K562 (cell line): ENCODE measurements around the gene KCNQ5. TPM values are rescaled to one million over a fixed set of nuclear protein-coding genes. Genes with fewer than 3 reads are reported as not detected.

ENCODE experiments used
- ATAC-seq: fragments of 200-7000 bp; cut with Tn5 transposase; 3 replicates; pipeline ENCODE4 v1.9.1; 2020; ENCODE audit warnings: moderate library complexity
- BruUV-seq: library from RNA; stranded (reverse); fragments of 400-500 nt; replicated peaks from 2 replicates; lab custom pipeline; 2021; lab: Mats Ljungman, UMichigan
- CTCF ChIA-PET: fragments of 300-600 bp; formaldehyde crosslinking; extraction: SDS; loops from one replicate; lab custom pipeline; 2021; ENCODE audit warnings: low intra/inter-chr PET ratio; lab: Yijun Ruan, JAX
- POLR2A ChIA-PET: fragments of 300-600, 350-650 bp; sonication (Branson Sonifier 250); formaldehyde crosslinking; extraction: SDS; loops from one replicate; lab custom pipeline; 2021; ENCODE audit warnings: antibody characterized with exemption, inconsistent platforms; lab: Yijun Ruan, JAX
- DNase-seq, 4 experiments: peaks; one replicate each; pipeline versions ENCODE4 v3.0.0 to v3.0.0-alpha.2; 2011 to 2018; ENCODE audit warnings: low spot score in 3 of 4, mixed read lengths in 3 of 4; ENCODE audit errors: extremely low read depth in 1 of 4
- FAIRE-seq: peaks from 2 replicates; lab custom pipeline; 2011; peaks lifted over from hg19 to GRCh38; lab: Jason Lieb, UNC
- H2AFZ ChIP-seq: 2 replicates; pipeline ENCODE4 v1.6.0; 2011; ENCODE audit warnings: low read depth, low read length, control low read depth, inconsistent platforms
- H3K27ac ChIP-seq: fragments of 200-600 bp; 3 replicates; pipeline ENCODE4 v1.8.0; 2011; ENCODE audit warnings: low read depth, mild to moderate bottlenecking, control low read depth, inconsistent platforms, low read length, moderate library complexity, mixed read lengths; ENCODE audit errors: extremely low read depth
- H3K27me3 ChIP-seq, 2 experiments: fragments of 300-600 bp in 1 of 2; 2 replicates in 1 of 2; 3 replicates in 1 of 2; pipeline versions ENCODE4 v1.6.0 to v1.8.0; 2011; ENCODE audit warnings: inconsistent platforms in 2 of 2, low read length in 2 of 2, mild to moderate bottlenecking in 1 of 2, mixed read lengths in 1 of 2, moderate library complexity in 1 of 2; ENCODE audit not compliant: control insufficient read depth in 2 of 2, insufficient read depth in 2 of 2
- H3K36me3 ChIP-seq: fragments of 300-600 bp; 3 replicates; pipeline ENCODE4 v1.8.0; 2011; ENCODE audit warnings: mild to moderate bottlenecking, low read length, inconsistent platforms; ENCODE audit not compliant: control insufficient read depth, insufficient read depth
- H3K4me1 ChIP-seq, 2 experiments: fragments of 200-600 bp in 1 of 2; replicated peaks in 1 of 2; 2 replicates in 1 of 2; 3 replicates in 1 of 2; pipeline versions ENCODE4 v1.5.1 to v1.8.0; 2011; ENCODE audit warnings: inconsistent platforms in 2 of 2, low read length in 2 of 2, mild to moderate bottlenecking in 1 of 2, mixed read lengths in 1 of 2, moderate library complexity in 1 of 2; ENCODE audit not compliant: control insufficient read depth in 2 of 2, insufficient read depth in 2 of 2
- H3K4me2 ChIP-seq: 2 replicates; pipeline ENCODE4 v1.6.1; 2011; ENCODE audit warnings: low read length, control low read depth, inconsistent platforms, mixed read lengths; ENCODE audit not compliant: insufficient read depth
- H3K4me3 ChIP-seq: fragments of 200-600 bp; sonication (generic), shearing (Covaris generic); 2 replicates; pipeline ENCODE4 v1.5.1; 2016; ENCODE audit warnings: control low read depth, inconsistent platforms
- H3K79me2 ChIP-seq: fragments of 200-600 bp; 3 replicates; pipeline ENCODE4 v1.8.0; 2011; ENCODE audit warnings: low read length, inconsistent platforms; ENCODE audit not compliant: control insufficient read depth, insufficient read depth
- H3K9ac ChIP-seq, 2 experiments: 2 replicates each; pipeline versions ENCODE4 v1.6.0 to v1.6.1; 2011; ENCODE audit warnings: low read depth in 2 of 2, low read length in 2 of 2, control low read depth in 1 of 2, inconsistent platforms in 1 of 2, mild to moderate bottlenecking in 1 of 2, mixed read lengths in 1 of 2; ENCODE audit not compliant: insufficient read depth in 1 of 2
- H3K9me1 ChIP-seq: one replicate; pipeline ENCODE4 v1.6.0; 2011; ENCODE audit warnings: inconsistent platforms, mild to moderate bottlenecking, low read length, moderate library complexity; ENCODE audit not compliant: control insufficient read depth, insufficient read depth
- H3K9me3 ChIP-seq: replicated peaks from 2 replicates; pipeline ENCODE4 v1.5.1; 2011; ENCODE audit warnings: low read depth, low read length, inconsistent platforms; ENCODE audit not compliant: control insufficient read depth, insufficient read depth
- H4K20me1 ChIP-seq: replicated peaks from 2 replicates; pipeline ENCODE4 v1.6.1; 2011; ENCODE audit warnings: low read length, inconsistent platforms, mixed read lengths; ENCODE audit not compliant: control insufficient read depth, insufficient read depth
- BHLHE40 ChIP-seq: IDR thresholded peaks from 2 replicates; pipeline ENCODE4 v1.6.1; 2011; ENCODE audit warnings: low read length, improper control_type of control experiment
- ELF1 ChIP-seq: fragments of 200-800 bp; sonication (Bioruptor generic); IDR thresholded peaks from 2 replicates; pipeline ENCODE4 v1.6.1; 2016; ENCODE audit warnings: missing genetic modification characterization, missing compliant biosample characterization
- MAFK ChIP-seq: IDR thresholded peaks from 2 replicates; pipeline ENCODE4 v1.6.1; 2011; ENCODE audit warnings: low read length, improper control_type of control experiment
- MEIS2 ChIP-seq: fragments of 450-650 bp; IDR thresholded peaks from 2 replicates; pipeline ENCODE4 v1.6.1; 2014; ENCODE audit warnings: mild to moderate bottlenecking; ENCODE audit not compliant: partially characterized antibody
- NR2F6 ChIP-seq: fragments of 450-650 bp; formaldehyde crosslinking; IDR thresholded peaks from 2 replicates; pipeline ENCODE4 v1.4.0; 2020; ENCODE audit warnings: mild to moderate bottlenecking
- PHF8 ChIP-seq: fragments of 200-600 bp; sonication (generic); IDR thresholded peaks from 2 replicates; pipeline ENCODE4 v1.6.1; 2012; ENCODE audit warnings: mixed run types, mild to moderate bottlenecking, inconsistent platforms, low read length, moderate library complexity, borderline replicate concordance
- POLR2B ChIP-seq: fragments of 450-650 bp; IDR thresholded peaks from 2 replicates; pipeline ENCODE4 v1.6.1; 2018; ENCODE audit warnings: low read depth; ENCODE audit not compliant: partially characterized antibody
- SREBF1 ChIP-seq: fragments of 150-350 bp; IDR thresholded peaks from 2 replicates; pipeline ENCODE4 v1.6.1; 2014; ENCODE audit warnings: antibody characterized with exemption, low read depth, low read length, borderline replicate concordance
- SRSF3 ChIP-seq: fragments of 200-400 bp; formaldehyde crosslinking; IDR thresholded peaks from 2 replicates; pipeline ENCODE4 v1.6.1; 2016; ENCODE audit warnings: mild to moderate bottlenecking, low read length, moderate library complexity; ENCODE audit not compliant: insufficient read depth
- WGBS: fragments of 100-300 bp; shearing (Covaris generic); methylation state at CpG from one replicate; pipeline ENCODE4 v1.1.6; 2016; ENCODE audit warnings: low coverage, mixed read lengths; ENCODE audit not compliant: insufficient coverage; ENCODE audit errors: missing lambda C conversion rate; 5-methylcytosine and 5-hydroxymethylcytosine counted together
- in situ Hi-C: fragments of 300-500 bp; cut with MboI; formaldehyde crosslinking; loops from 4 replicates; pipeline ENCODE4 v1.15.0; 2018; ENCODE audit warnings: inconsistent platforms, mixed read lengths
- intact Hi-C: fragments of 100-400 bp; cut with micrococcal nuclease; formaldehyde crosslinking; loops from 2 replicates; pipeline ENCODE4 v1.14.2; 2022
- polyA plus RNA-seq, 8 experiments: library from polyadenylated mRNA; depleted of rRNA in 4 of 8; stranded (reverse) in 5 of 8; unstranded in 3 of 8; fragments of >200 nt; fragmentation: Nextera tagmentation in 2 of 8; fragmentation: Illumina TruSeq in 1 of 8; extraction: Ambion mirVana in 2 of 8; extraction: Trizol in 1 of 8; gene quantifications; 2 replicates each; pipeline versions ENCODE4 v1.2.1 to v1.2.3, GENCODE V29; 2011 to 2014; ENCODE audit warnings: inconsistent platforms in 1 of 8, missing spikeins in 1 of 8
- total RNA-seq, 7 experiments: library from RNA; depleted of rRNA in 6 of 7; stranded (reverse); fragments of >200 nt in 6 of 7; fragmentation: Illumina TruSeq in 2 of 7; extraction: Trizol in 2 of 7; gene quantifications; 2 replicates each; pipeline versions ENCODE4 v1.2.1 to v1.2.3, GENCODE V29; 2011 to 2021; ENCODE audit warnings: low replicate concordance in 1 of 7
- TF ChIP-seq, protein P1 (sequence below), 2 experiments: fragments of 450-650 bp; IDR thresholded peaks; 2 replicates each; pipeline ENCODE4 v1.6.1; 2018; ENCODE audit warnings: mild to moderate bottlenecking in 2 of 2, low read depth in 1 of 2; ENCODE audit not compliant: partially characterized antibody in 2 of 2

KCNQ5 gene
- total and polyA plus RNA-seq, 9 of the 15 experiments (the other 6 are each of a cell fraction or from before 2014, with no cell fraction given): 0.31 to 5.9 (median 2.6) TPM

GRCh38 chr6:72588155-72588554 lies 33.7 kb upstream of the KCNQ5 start:
- H2AFZ ChIP-seq: no peak overlapping the region
- ATAC-seq (no peak), FAIRE-seq (no peak), DNase-seq (no peak)
- no peak overlapping the region for H3K27ac ChIP-seq
- ChIA-PET CTCF (no interaction called here), POLR2A (interaction anchor here (0.9 to 1.1 kb wide), 2 partner anchors 24 to 173 kb away, joined by 3 read pairs; no protein-coding TSS in a partner anchor)
- intact Hi-C loops: no loop called here
- in situ Hi-C loops: no loop called here
- no peaks in the 10 kb centered on the region for H3K9me3 ChIP-seq
- no TSS peak for BruUV-seq
- H3K79me2 ChIP-seq: no peaks in the 10 kb centered on the region
- 85% methylated on average over 7 of the region's 7 CpGs for WGBS
- no peak overlapping the region for H3K4me3 ChIP-seq
- no peaks in the 10 kb centered on the region for H3K9me1 ChIP-seq
- no peaks in the 10 kb centered on the region for H4K20me1 ChIP-seq
- TF ChIP-seq NR2F6 (CRISPR knock-in tag) (no peak), SRSF3 (no peak), PHF8 (no peak), POLR2B (no peak), MAFK (no peak), MEIS2 (no peak), ELF1 (no peak), SREBF1 (no peak), BHLHE40 (no peak)
- TF ChIP-seq, protein P1, sequence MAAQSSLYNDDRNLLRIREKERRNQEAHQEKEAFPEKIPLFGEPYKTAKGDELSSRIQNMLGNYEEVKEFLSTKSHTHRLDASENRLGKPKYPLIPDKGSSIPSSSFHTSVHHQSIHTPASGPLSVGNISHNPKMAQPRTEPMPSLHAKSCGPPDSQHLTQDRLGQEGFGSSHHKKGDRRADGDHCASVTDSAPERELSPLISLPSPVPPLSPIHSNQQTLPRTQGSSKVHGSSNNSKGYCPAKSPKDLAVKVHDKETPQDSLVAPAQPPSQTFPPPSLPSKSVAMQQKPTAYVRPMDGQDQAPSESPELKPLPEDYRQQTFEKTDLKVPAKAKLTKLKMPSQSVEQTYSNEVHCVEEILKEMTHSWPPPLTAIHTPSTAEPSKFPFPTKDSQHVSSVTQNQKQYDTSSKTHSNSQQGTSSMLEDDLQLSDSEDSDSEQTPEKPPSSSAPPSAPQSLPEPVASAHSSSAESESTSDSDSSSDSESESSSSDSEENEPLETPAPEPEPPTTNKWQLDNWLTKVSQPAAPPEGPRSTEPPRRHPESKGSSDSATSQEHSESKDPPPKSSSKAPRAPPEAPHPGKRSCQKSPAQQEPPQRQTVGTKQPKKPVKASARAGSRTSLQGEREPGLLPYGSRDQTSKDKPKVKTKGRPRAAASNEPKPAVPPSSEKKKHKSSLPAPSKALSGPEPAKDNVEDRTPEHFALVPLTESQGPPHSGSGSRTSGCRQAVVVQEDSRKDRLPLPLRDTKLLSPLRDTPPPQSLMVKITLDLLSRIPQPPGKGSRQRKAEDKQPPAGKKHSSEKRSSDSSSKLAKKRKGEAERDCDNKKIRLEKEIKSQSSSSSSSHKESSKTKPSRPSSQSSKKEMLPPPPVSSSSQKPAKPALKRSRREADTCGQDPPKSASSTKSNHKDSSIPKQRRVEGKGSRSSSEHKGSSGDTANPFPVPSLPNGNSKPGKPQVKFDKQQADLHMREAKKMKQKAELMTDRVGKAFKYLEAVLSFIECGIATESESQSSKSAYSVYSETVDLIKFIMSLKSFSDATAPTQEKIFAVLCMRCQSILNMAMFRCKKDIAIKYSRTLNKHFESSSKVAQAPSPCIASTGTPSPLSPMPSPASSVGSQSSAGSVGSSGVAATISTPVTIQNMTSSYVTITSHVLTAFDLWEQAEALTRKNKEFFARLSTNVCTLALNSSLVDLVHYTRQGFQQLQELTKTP (IDR thresholded peaks at IDR 0.05; ENCODE audit: low read depth in 1 of 2, partially characterized antibody in 2 of 2): no peak
- H3K4me1 ChIP-seq: no peaks in the 10 kb centered on the region
- no peak overlapping the region for H3K4me2 ChIP-seq
- no peaks in the 10 kb centered on the region for H3K36me3 ChIP-seq
- no peak overlapping the region for H3K9ac ChIP-seq
- H3K27me3 ChIP-seq: no peaks in the 10 kb centered on the region
